ENCODE data around the gene AVPR2.

DNA sequence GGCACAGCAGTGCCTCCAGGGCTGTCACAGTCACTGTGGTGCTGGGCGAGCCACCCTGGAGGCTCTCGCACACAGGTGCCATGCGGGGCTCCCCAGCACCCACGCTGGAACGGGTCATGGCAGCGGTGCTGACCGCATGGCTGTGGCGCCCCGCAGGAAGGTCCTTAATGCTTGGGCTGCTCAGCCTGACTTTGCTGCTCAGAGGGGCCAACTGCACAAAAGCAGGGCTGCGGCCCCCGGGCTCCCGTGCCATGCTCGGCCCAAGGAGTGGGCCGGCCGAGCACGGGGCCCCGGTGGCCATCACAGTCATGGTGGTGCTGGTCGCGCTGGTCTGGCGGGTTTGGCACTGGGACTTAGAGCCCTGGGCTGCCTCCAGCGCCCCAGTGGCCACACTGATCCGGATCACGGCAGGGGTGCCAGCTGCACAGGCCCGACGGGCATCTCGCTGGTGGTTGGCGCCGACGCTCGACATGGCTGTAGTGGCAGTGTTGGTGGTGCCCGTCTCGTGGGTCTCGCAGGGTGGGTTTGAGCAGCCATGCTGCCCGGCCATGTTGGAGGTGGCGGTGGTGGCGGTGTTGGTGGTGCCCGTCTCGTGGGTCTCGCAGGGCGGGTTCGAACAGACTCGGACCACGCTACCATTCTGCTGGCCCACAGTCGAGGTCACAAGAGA, 50.2 kb downstream of the AVPR2 start:
- TF ChIP-seq POLR2A (IDR thresholded peaks at IDR 0.05; ENCODE audit: low read length) (no peak), GATA1 (IDR thresholded peaks at IDR 0.05; ENCODE audit: low read depth, low read length) (no peak)
